ENCODE data around the gene AGAP1.

AGAP1 gene

DNA sequence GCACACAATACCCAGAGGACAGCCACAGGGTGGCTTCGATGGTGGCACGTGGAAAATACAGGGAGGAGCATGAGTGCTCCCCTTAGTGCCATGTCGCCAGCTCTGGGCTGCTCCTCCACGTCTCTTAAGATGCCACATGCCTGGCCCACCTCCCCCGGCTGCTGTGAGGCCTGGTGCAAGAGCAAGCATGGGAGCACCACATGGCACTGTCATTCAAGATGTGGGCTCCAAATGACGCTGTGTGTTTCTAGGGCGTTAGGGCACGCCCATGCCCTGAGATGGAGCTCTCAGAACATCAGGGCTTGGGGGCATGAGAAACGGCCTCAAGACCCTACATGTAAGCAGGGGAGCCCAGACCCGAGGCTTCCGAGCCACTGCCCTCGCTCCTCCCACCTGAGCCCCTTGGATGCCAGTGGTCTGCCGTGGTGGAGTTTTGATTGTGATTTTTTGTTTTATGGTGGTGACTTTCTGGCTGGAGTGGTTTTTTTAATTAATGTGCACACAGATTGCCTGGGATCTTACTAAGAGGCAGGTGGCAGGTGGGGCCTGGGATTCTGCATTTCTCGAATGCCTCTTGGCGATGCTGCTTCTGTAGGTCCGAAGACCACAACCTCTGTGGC is 435.0 kb downstream of the AGAP1 start:
- DNase-seq (no peak), ATAC-seq (no peak)
- no peaks in the 10 kb centered on the region for H3K9me3 Mint-ChIP-seq
- H3K27ac Mint-ChIP-seq, result no peak overlapping the region
- no peaks in the 10 kb centered on the region for H3K4me1 Mint-ChIP-seq
- no peak overlapping the region for H3K4me3 Mint-ChIP-seq
- no peaks in the 10 kb centered on the region for H3K27me3 Mint-ChIP-seq

DNA sequence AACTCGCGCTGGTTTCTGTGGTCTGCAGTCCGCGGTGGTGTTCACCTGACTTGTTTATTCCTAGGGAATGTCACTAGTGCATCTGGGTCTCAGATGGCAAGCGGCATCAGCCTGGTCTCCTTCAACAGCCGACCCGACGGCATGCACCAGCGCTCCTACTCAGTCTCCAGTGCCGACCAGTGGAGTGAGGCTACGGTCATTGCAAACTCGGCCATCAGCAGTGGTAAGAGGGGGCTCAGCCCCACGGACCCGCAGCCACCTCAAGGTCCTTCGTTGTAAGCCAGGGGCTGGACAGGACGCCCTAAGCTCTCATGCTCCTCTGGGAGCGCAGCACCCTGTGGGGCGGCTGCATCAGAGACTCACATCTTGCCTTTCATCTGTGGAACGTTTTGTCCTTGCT is 436.9 kb downstream of the AGAP1 start:
- H3K27ac Mint-ChIP-seq, result no peak overlapping the region
- no peaks in the 10 kb centered on the region for H3K4me1 Mint-ChIP-seq
- H3K27me3 Mint-ChIP-seq, result no peaks in the 10 kb centered on the region
- DNase-seq, result no peak
- H3K9me3 Mint-ChIP-seq, result no peaks in the 10 kb centered on the region
- no peak overlapping the region for H3K4me3 Mint-ChIP-seq
- ATAC-seq, result no peak

DNA sequence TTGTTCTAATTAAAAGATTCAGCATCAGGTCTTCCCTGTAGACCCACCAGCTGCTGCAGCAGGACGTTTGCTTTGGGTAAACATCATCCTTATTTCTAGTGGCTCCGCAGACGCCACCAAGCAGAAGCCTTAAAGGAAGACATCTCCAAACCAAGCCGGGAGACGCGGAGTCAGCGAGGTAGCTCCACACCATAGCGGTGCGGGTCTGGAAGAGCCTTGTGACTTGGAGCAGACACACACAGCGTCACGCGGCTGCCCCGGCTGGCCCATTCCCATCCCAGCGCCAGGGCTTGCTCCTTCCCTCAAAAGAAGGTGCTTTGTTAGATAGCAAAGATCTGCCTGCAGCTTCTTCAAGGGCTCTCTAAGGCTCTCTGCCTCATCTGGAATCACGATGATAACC is 437.8 kb downstream of the AGAP1 start:
- ATAC-seq, result no peak
- no peak for DNase-seq
- peaks cover 0 to 9% of the 10 kb centered on the region in 2 donors for H3K9me3 Mint-ChIP-seq

DNA sequence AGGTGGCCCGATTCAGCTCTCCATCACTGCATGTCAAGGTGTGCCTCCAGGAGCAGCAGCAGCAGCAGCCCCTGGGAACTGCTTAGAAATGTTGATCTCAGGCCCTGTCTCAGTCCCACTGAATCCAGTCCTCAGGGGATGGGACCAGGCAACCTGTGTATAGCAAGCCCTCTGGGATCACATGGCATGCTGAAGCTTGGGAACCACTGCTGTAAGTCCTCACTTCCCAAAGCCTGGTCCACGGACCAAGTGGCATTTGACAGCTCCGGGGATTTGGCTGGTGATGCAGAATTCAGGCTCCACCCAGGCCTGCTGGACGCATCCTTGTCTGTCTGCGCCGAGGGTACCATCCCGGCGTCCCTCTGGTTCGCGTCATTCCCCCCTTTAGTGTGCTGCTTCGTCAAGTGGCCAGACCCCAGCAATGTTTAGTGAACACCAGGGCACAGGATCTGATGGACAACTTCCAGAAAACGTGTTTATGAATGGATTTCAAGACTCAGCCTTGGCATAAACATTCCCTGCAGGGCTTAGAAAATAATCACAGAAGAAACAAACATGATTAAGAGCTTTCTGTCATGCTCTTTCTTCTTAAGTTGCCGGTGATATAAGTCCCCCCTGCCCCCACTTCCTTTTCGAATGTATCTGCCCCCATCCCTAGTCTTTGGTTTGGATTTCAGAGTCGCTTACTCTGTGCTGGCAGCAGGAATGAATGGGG is 440.4 kb downstream of the AGAP1 start:
- H3K27ac Mint-ChIP-seq, result no peak overlapping the region
- no peaks in the 10 kb centered on the region for H3K4me1 Mint-ChIP-seq
- peaks cover 8% of the 10 kb centered on the region for H3K27me3 Mint-ChIP-seq
- H3K9me3 Mint-ChIP-seq, result peaks cover 0 to 9% of the 10 kb centered on the region in 2 donors
- H3K4me3 Mint-ChIP-seq, result no peak overlapping the region
- no peak for ATAC-seq
- DNase-seq, result no peak

More for the DNA sequence above, 437.8 kb downstream of the AGAP1 start:
- Mint-ChIP-seq H3K4me1 (no peaks in the 10 kb centered on the region), H3K27me3 (peaks cover 8% of the 10 kb centered on the region), H3K4me3 (no peak overlapping the region), H3K27ac (no peak overlapping the region)

DNA sequence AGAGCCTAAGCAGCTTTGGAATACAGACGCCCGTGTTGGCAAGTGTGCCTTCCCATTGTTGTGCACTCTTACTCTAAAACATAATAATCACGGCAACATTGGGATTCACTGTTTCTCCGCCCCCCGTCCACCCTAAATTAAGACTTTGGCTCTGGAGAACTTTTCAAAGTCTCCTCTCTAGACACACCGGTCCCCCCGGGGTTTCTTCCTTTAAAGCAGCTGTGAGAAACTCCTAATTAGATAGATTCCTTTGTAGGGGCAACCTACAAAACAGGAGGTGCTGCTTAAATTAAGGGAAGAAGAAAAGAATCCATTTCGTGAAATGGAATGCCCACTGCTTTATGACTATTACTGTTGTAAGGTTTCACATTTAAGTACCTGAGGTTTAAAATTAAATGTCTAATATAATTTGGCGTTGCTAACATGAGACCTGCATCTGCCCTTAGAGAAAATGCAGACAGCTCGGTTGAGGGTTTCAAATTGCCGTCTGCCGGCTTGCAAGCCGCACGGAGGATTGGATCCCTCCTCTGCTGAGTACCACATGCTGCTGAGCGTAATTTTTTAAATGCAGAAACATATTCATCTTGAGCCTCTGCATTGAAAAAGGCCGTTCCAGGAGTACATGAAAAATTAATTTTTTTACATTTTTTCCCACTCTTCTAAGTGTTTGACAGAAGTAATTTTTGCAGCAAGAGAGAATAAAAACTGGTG is 441.1 kb downstream of the AGAP1 start:
- Mint-ChIP-seq H3K9me3 (peaks cover 0 to 9% of the 10 kb centered on the region in 2 donors), H3K27me3 (peaks cover 15% of the 10 kb centered on the region), H3K4me1 (no peaks in the 10 kb centered on the region), H3K27ac (no peak overlapping the region), H3K4me3 (no peak overlapping the region)
- DNase-seq (no peak), ATAC-seq (no peak)

DNA sequence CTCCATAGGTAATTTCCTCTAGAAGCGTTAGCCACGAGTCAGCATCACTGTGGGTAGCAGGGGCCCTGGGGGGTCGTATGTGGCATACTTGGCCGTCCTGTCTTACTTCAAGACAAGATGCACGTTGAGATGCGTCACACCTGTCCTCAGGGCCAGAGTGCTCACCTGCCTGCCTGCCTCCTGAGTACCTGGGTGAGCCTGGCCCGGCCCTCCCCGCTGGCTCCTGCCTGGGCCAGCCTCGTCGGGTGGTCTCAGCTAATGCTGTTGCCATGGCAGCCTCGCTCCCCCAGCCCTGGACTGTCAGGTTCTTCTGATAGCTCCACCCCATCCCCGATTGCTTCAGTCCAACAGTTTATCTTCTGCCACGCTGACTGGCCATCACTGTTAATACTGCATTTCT is 441.9 kb downstream of the AGAP1 start:
- H3K9me3 Mint-ChIP-seq, result peaks cover 0 to 9% of the 10 kb centered on the region in 2 donors
- H3K27me3 Mint-ChIP-seq, result peaks cover 23% of the 10 kb centered on the region
- DNase-seq (no peak), ATAC-seq (no peak)
- H3K4me3 Mint-ChIP-seq, result no peak overlapping the region
- no peak overlapping the region for H3K27ac Mint-ChIP-seq
- H3K4me1 Mint-ChIP-seq, result no peaks in the 10 kb centered on the region

DNA sequence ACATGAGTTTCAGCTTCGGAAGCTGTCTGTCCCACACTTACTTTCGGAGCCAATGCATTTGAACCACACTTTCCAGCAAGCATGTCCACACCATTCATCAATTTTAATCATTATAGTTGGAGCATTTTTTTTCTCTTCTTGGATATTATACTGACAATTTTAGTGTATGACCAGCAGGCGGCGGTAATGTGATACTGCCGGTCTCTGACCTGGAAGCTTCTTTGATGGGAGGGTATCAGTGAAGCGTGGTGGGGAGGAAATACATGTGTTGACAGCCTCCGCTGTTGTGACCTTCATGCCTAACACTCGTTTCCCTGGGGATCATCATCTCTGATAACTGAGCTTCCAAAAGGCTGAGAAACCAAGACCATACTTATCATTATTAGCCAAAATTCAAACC is 442.6 kb downstream of the AGAP1 start:
- H3K9me3 Mint-ChIP-seq, result peaks cover 0 to 9% of the 10 kb centered on the region in 2 donors
- no peak overlapping the region for H3K27ac Mint-ChIP-seq
- ATAC-seq (no peak), DNase-seq (no peak)
- no peak overlapping the region for H3K4me3 Mint-ChIP-seq
- peaks cover 31% of the 10 kb centered on the region for H3K27me3 Mint-ChIP-seq
- H3K4me1 Mint-ChIP-seq, result no peaks in the 10 kb centered on the region

DNA sequence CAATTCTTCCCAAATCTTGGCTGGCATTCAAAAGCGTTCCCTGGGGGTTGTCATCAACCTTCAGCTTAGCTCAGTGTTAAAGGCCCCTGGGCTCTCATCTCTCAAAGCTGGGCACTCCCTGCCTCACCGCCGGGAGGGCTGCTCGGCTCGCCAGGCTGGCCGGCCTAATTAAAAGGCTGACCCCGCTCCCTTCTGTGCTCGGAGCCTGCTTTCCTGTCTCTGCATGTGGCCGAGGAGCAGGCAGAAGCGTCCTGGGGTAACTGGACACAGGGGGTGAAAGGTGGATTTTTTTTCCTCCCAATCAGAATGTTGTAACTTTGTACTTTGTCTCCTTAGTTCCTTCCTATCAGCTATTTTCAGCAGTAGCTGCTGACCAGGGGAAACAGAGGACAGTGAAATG is 443.2 kb downstream of the AGAP1 start:
- no peak overlapping the region for H3K27ac Mint-ChIP-seq
- no peak overlapping the region for H3K4me3 Mint-ChIP-seq
- peaks cover 0 to 9% of the 10 kb centered on the region in 2 donors for H3K9me3 Mint-ChIP-seq
- no peak for ATAC-seq
- no peak for DNase-seq
- peaks cover 33% of the 10 kb centered on the region for H3K27me3 Mint-ChIP-seq
- H3K4me1 Mint-ChIP-seq, result no peaks in the 10 kb centered on the region

DNA sequence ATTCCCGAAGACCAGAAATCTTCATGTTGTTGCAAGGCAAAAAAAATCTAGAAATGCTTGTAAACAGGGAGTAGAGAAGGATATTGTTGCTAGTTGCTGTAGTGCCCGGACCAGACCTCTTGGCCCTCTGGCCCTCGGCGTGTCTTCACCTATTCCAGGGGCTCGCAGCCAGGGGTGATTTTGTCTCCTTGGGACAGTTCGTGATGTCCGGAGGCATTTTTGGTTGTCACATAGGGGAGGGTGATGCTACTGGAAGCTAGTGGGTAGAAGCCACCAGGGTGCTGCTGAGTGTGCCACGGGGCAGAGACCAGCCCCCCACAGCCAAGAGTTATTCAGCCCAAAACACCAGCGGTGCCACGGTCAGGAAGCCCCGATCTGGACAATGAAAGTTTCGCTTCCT is 443.7 kb downstream of the AGAP1 start:
- Mint-ChIP-seq H3K4me1 (no peaks in the 10 kb centered on the region), H3K9me3 (peaks cover 0 to 9% of the 10 kb centered on the region in 2 donors), H3K27ac (no peak overlapping the region), H3K4me3 (no peak overlapping the region), H3K27me3 (peaks cover 33% of the 10 kb centered on the region)
- ATAC-seq (no peak), DNase-seq (no peak)

DNA sequence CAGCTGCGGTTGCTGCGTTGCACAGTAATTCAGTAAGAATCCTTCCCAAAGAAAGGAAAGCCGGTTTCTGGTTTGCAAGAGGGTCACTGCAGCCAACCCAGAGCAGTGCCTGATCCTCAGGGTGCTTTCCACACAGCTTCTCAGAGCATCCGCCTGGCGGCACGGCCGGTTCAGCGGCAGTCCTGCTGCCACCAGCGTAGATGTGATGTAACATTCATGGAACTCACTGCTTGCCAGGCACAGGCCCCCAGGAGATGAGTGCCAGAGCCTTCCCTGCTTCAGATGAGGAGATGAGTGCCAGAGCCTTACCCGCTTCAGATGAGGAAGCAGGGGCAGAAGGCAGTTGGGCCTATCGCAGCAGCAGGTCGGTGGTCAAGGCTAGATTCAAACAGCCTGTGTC is 444.1 kb downstream of the AGAP1 start:
- Mint-ChIP-seq H3K9me3 (peaks cover 0 to 9% of the 10 kb centered on the region in 2 donors), H3K27me3 (peaks cover 33% of the 10 kb centered on the region), H3K4me3 (no peak overlapping the region), H3K4me1 (no peaks in the 10 kb centered on the region), H3K27ac (no peak overlapping the region)
- ATAC-seq, result no peak
- no peak for DNase-seq

DNA sequence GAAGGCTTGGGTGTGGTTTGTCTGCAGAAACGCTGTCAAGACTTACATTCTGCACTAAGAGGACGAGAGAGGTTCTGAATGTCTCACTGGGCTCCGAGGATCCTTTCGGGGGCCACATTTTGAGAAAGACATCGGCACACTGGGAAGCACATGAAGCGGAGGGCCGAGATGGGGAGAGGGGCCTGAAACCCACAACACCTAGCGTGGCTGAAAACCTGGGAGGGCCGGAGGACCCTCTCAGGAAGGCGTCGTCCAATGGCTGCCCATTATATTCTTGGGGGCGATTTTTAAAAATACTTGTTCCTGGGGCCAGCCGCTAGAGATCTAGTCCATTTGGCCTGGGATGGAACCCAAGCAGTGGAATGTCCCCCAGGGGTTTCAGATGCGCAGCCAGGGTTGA is 444.8 kb downstream of the AGAP1 start:
- no peaks in the 10 kb centered on the region for H3K4me1 Mint-ChIP-seq

DNA sequence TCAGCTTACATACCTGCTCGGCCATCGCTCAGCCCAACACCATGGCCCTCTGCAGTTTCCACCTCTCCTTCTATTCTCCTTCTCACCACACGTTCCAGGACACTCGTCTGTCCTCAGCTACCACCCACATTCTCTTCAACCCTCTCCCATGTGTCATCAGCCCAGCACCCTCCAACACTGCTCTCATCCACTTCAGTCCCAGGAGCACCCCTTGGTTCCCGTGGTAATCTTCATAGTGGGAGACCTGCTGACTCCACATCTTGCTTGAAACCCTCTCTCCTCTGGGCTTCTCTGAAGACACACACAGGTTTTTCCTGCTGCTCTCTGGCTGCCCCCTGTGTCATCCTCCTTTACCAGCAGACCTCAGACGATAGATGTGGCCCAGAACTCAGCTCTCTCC is 445.6 kb downstream of the AGAP1 start:
- ATAC-seq (no peak), DNase-seq (no peak)
- Mint-ChIP-seq H3K4me3 (no peak overlapping the region), H3K27me3 (peaks cover 33% of the 10 kb centered on the region), H3K4me1 (no peaks in the 10 kb centered on the region), H3K9me3 (peaks cover 0 to 9% of the 10 kb centered on the region in 2 donors), H3K27ac (no peak overlapping the region)

More for the DNA sequence above, 444.8 kb downstream of the AGAP1 start:
- no peak overlapping the region for H3K27ac Mint-ChIP-seq
- H3K9me3 Mint-ChIP-seq, result peaks cover 0 to 9% of the 10 kb centered on the region in 2 donors
- ATAC-seq (no peak), DNase-seq (no peak)
- H3K27me3 Mint-ChIP-seq, result peaks cover 33% of the 10 kb centered on the region
- no peak overlapping the region for H3K4me3 Mint-ChIP-seq

DNA sequence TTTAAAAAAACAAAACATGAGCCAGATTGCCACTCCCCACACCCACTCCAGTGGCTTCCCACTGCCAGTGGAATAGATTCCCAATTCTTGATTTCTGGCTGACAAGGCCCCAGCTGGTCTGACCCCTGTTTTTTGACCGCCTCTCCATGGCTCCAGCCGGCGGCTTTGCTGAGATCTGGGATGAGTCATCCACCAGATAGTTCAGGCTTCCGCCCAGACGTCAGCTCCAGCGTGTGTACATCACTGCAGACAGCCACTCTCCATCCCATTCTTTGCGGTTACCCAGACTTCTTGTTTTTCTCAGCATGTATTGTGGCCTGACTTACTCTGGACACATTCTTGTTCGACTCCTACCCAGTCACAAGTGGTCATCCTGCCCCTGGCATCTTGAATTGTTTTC is 446.5 kb downstream of the AGAP1 start:
- H3K4me3 Mint-ChIP-seq, result no peak overlapping the region
- ATAC-seq, result no peak
- peaks cover 0 to 9% of the 10 kb centered on the region in 2 donors for H3K9me3 Mint-ChIP-seq
- DNase-seq, result no peak
- no peaks in the 10 kb centered on the region for H3K4me1 Mint-ChIP-seq
- peak overlapping the region in 1 of 2 donors; percentile 64 for H3K27ac Mint-ChIP-seq
- H3K27me3 Mint-ChIP-seq, result peaks cover 33% of the 10 kb centered on the region

DNA sequence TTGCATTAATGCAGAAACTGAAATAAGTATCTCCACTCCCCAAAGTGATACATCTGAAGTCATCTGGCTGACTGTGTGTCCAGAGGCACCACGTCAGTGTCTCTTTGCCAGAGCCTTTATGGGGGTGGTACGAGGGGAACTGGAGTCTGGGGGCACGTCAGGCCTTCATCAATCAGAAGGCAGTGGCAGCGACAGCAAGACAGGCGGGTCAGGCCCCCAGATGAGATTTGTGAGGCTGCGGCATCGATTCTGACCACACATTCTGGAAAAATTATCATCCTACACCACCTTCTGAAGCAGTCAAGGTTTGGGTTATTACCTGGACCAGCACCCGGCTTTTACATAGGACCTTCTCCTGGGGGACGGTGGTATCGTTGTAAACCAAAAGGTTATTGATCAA is 450.7 kb downstream of the AGAP1 start:
- no peak for DNase-seq
- Mint-ChIP-seq H3K27ac (no peak overlapping the region), H3K27me3 (peaks cover 35% of the 10 kb centered on the region), H3K4me3 (no peak overlapping the region), H3K4me1 (no peaks in the 10 kb centered on the region), H3K9me3 (no peaks in the 10 kb centered on the region)
- no peak for ATAC-seq

DNA sequence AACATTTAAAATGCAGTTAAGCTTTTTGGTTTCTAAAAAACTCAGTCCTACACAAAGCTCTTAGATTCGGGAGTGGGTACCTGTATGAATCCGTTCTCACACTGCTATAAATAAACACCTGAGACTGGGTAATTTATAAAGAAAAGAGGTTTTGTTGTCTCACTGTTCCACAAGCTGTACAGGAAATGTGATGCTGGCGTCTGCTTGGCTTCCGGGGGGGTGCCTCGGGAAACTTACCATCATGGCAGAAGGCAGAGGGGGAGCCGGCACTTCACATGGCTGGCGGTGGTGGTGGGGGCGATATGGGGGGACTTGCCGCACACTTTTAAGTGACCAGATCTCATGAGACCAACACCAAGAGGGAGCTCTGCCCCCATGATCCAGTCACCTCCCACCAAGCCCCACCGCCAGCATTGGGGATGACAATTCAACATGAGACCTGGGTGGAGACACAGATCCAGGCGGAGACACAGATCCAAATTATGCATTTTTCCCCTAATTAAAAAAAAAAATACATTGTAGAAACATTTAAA is 451.8 kb downstream of the AGAP1 start:
- no peak overlapping the region for H3K27ac Mint-ChIP-seq
- peaks cover 33% of the 10 kb centered on the region for H3K27me3 Mint-ChIP-seq
- H3K4me1 Mint-ChIP-seq, result no peaks in the 10 kb centered on the region
- no peak for DNase-seq
- H3K4me3 Mint-ChIP-seq, result no peak overlapping the region
- no peaks in the 10 kb centered on the region for H3K9me3 Mint-ChIP-seq
- ATAC-seq, result no peak

DNA sequence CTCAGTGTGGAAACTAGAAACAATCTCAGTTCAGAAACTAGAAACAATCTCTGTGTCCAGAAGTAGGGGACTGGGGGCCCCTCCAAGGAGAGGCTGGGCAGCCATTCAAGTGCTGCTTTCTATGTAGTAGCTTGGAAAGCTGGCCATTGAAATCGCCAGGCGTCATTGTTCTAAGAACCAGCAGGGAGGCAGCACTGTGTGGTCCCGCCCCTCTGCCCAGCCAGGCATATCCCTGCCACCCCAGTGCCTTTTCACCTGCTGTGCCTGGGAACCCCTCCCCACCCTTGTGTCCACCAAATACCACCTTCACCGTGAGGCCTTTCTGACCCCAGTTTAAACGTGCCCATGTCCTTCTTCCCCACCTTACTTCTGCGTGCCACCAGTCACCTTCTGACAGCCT is 452.7 kb downstream of the AGAP1 start:
- H3K4me3 Mint-ChIP-seq, result no peak overlapping the region
- ATAC-seq, result no peak
- DNase-seq, result no peak
- H3K27me3 Mint-ChIP-seq, result peaks cover 29% of the 10 kb centered on the region
- H3K27ac Mint-ChIP-seq, result no peak overlapping the region
- no peaks in the 10 kb centered on the region for H3K4me1 Mint-ChIP-seq
- no peaks in the 10 kb centered on the region for H3K9me3 Mint-ChIP-seq
